GM03348 (cell line): ENCODE results near the gene PKD2L1.
"Not testable (repeated sequence)": the region's sequence is repeated elsewhere in the genome, so short reads cannot be mapped to it uniquely, and the experiment has no call there.

Source experiments
- DNase-seq: peaks from one replicate; pipeline ENCODE4 v3.0.0; 2012; ENCODE audit warnings: low spot score

The PKD2L1 gene

GRCh38 chr10:100330079-100330478 is at the start of gene PKD2L1:
Gene PKD2L1 (minus strand): TSS chr10:100330228. CDS start chr10:100330103, 125 bp downstream.
- DNase-seq, result no peak

GRCh38 chr10:100377830-100378229 is 47.8 kb upstream of the PKD2L1 start:
- DNase-seq, result no peak

GRCh38 chr10:100376656-100377055 is 46.6 kb upstream of the PKD2L1 start:
- not testable (repeated sequence) for DNase-seq

- DNase-seq, result not testable (repeated sequence)
Measured at GRCh38 chr10:100374677-100375353, 44.8 kb upstream of the PKD2L1 start.

- DNase-seq, result no peak
Measured at GRCh38 chr10:100374200-100374655, 44.2 kb upstream of the PKD2L1 start.

GRCh38 chr10:100373298-100374199 is 43.5 kb upstream of the PKD2L1 start:
- peak; percentile 98 for DNase-seq

- no peak for DNase-seq
Measured at GRCh38 chr10:100372415-100373297, 42.6 kb upstream of the PKD2L1 start.

- DNase-seq, result no peak
Measured at GRCh38 chr10:100371482-100372027, 41.5 kb upstream of the PKD2L1 start.

GRCh38 chr10:100370714-100371481 is 40.9 kb upstream of the PKD2L1 start:
- DNase-seq, result peak; percentile 86

GRCh38 chr10:100368721-100369120 is 38.7 kb upstream of the PKD2L1 start:
- no peak for DNase-seq

GRCh38 chr10:100364735-100365391 is 34.8 kb upstream of the PKD2L1 start:
- peak; percentile 21 for DNase-seq

GRCh38 chr10:100364175-100364574 is 34.1 kb upstream of the PKD2L1 start:
- DNase-seq, result no peak

GRCh38 chr10:100362570-100363496 is 32.8 kb upstream of the PKD2L1 start:
- DNase-seq, result no peak

- no peak for DNase-seq
Measured at GRCh38 chr10:100360234-100360633, 30.2 kb upstream of the PKD2L1 start.

- DNase-seq, result no peak
Measured at GRCh38 chr10:100359529-100360150, 29.6 kb upstream of the PKD2L1 start.

GRCh38 chr10:100359030-100359432 is 29.0 kb upstream of the PKD2L1 start:
- DNase-seq, result no peak

GRCh38 chr10:100357059-100357858 is 27.2 kb upstream of the PKD2L1 start:
- no peak for DNase-seq
